COR-L47 (cell line): Measurements from ENCODE around the gene CXADR.
"Not testable (repeated sequence)": the region's sequence is repeated elsewhere in the genome, so short reads cannot be mapped to it uniquely, and the experiment has no call there.

ENCODE experiments used
- DNase-seq: peaks from one replicate; lab custom pipeline; 2025; lab: John Stamatoyannopoulos, UW

Gene CXADR

DNA sequence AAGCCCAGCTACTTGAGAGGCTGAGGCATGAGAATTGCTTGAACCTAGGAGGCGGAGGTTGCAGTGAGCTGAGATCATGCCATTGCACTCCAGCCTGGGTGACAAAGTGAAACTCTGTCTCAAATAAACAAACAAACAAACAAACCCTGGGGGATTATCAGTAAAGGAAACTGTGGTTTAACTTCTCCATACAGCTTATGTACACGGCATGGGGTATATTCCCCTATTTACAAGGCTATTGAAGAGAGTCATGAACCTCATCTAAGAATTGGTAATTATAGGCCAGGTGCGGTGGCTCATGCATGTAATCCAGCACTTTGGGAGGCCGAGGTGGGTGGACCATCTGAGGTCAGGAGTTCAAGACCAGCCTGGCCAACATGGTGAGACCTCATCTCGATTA is 9.9 kb upstream of the CXADR start:
- not testable (repeated sequence) for DNase-seq

DNA sequence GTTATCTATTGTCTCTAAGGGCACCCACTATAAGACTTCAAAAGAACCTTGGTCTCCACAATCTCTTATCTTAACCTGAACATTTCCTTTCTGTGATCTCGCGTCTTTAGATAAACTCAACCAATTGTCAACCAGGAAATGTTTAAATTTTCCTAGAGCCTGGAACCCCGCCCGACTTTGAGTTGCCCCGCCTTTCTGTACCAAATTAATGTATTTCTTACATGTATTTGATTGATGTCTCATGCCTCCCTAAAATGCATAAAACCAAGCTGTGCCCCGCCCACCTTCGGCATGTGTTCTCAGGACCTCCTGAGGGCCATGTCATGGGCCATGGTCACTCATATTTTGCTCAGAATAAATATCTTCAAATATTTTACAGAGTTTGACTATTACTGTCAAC is 5.9 kb upstream of the CXADR start:
- DNase-seq: no peak

DNA sequence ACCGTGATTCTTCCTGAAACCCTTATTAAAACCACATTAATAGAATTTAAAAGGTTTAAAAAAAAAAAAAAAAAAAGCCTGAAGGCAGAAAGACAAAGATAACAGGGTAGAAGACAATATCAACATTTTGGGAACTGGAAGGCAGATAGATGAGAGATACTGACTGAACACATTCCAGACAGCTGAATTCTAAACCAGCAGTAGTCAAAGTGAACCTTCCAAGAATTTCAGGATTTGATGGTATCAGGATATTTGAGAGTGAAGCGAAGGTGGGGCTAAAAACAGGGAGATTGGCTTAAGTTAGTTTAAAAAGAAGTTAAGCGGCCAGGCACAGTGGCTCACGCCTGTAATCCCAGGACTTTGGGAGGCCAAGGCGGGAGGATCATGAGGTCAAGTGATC is 5.3 kb upstream of the CXADR start:
- no peak for DNase-seq

- DNase-seq: peak; percentile 37
Measured at GRCh38 chr21:17513214-17514123, 626 bp downstream of the CXADR start.

DNA sequence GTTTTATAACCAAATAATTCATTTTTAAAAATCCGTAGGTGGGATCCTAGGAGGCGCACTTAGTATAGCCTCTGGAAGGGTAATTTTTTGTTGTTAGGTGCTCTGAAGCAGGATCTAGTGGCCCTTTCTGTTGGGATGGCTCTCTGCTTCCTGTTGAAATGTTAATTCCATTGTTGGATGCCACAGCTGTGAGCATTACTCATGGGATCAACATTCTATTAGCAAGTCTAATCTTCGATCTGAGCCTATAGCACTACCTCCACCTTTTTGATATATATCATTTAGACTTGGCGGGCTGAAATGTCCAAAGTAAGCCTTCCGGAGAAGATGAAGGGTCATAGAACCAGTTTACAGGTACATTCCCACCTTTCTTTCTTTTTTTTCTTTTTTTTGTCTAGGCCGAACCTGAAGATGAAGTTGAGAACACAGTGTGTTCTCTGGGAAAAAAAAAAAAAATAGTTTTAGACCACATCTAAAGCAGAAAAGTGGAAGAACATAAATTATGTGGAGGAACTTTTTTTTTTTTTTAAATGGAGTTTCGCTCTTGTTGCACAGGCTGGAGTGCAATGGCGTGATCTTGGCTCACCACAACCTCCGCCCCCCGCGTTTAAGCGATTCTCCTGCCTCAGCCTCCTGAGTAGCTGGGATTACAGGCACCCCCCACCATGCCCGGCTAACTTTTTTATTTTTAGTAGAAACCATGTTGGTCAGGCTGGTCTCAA is 1.4 kb downstream of the CXADR start:
- DNase-seq: no peak

DNA sequence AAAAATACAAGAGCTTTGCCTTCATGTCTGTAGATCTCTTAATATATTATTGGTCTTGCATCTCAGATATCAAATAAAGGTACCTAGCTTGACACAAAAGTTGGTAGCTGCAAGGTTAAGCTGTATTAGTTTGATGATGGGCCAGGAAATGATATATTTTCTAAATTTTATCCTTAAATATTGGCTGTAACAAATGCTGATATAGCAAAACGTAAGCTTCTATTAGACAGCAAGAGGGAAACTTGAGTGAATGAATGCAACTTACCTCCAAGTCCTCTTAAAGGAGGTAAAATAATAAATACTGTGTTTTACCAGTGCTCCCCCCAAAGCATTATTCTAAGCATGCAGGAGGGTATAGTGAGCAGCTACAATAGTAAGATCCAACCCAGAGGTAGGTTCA is 4.2 kb downstream of the CXADR start:
- not testable (repeated sequence) for DNase-seq

GRCh38 chr21:17519208-17519738 is 6.4 kb downstream of the CXADR start:
- no peak for DNase-seq

- no peak for DNase-seq
Measured at GRCh38 chr21:17519965-17520609, 7.2 kb downstream of the CXADR start.

DNA sequence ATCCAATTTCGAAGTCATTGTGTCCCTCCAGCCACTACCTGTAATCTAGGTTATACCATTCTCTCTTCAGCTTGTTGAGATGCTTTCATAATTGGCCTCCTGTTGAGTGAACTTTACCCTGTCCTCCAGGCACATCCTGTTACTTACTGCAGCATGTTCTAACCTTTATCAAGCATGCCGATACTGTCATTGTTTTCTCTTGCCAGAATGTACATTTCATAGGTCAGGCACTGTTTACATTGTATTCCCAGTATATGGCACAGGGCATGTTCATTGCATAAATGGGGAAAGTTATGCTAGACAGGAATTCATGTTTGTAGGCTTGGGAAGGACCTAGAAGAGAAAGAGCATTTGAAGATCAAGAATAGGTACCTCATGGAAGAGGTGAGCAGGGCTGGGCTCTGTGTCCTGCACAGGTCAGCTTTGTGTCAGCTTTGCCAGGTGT is 10.2 kb downstream of the CXADR start:
- DNase-seq: no peak

DNA sequence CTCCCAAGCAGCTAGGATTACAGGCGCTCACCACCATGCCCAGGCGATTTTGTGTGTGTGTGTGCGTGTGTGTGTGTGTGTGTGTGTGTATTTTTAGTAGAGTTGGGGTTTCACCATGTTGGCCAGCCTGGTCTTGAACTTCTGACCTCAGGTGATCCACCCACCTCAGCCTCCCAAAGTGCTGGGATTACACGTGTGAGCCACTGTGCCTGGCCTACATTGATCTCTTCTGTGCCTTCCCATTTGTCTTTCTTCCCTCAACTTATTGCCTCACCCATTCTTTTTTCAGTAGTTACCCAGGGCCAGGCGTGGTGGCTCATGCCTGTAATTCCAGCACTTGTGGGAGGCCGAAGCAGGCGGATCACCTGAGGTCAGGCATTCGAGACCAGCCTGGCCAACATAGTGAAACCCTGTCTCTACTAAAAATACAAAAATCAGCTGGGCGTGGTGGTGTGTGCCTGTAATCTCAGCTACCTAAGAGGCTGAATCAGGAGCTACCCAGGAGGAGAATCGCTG is 11.2 kb downstream of the CXADR start:
- DNase-seq: not testable (repeated sequence)

- no peak for DNase-seq
Measured at GRCh38 chr21:17524635-17525034, 11.8 kb downstream of the CXADR start.

DNA sequence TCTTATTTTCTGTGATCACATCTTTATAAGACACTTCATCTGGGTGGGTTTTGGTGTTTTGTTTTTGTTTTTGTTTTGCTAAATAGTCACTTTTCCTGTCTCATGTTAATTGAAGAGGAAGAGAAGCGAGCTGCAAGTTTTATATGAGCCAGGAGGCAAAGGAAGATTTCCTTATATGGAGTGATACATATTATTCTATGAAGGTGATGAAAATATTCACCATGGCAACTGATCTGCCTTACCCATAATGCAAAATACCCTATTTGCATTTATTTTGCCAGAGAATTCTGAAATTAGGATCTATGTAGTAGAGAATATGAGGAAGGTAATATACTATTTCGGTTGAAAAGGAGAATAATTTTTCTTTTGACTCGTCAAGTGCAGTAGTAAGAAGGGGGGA is 13.9 kb downstream of the CXADR start:
- no peak for DNase-seq

DNA sequence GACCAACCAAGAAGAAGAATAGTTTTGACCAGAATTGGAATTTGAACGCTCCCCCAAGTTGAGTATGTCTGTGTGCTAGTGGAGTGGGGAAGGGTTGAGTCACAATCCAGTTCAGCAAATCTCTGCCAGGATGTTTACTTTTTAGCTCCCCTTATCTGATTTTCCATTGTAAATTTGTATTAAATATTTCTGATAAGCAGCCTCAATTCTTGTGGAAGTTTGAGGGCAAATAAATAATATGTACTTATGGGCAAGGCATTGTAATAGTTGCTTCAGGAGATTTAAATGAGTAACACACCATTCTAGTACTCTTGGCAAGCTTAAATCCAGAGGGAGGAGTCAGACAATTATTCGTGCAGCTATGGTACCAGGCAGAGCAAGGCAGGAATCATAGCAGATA is 14.4 kb downstream of the CXADR start:
- DNase-seq: no peak

GRCh38 chr21:17527711-17528110 is 14.9 kb downstream of the CXADR start:
- DNase-seq: no peak

- DNase-seq: no peak
Measured at GRCh38 chr21:17529648-17530047, 16.8 kb downstream of the CXADR start.

GRCh38 chr21:17532292-17532691 is 19.4 kb downstream of the CXADR start:
- DNase-seq: no peak

DNA sequence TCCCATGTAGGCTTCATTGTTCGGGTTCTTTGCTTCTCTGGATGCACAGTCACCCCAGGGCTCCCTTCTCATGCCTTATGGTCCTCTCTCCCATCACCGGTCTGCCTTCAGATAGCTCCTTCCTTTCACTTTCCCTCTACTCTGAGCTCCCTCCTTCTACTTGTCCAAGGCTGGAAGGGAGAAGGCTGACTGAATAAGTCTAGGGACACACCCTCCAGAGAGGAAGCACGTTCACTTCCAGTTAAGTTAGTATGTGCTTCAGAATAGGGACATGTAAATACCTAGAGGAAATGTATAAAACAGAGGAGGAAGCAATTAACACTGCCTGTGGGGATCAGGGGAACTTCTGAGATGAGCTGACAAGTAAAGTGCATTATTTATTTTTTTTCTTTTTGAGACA is 23.5 kb downstream of the CXADR start:
- no peak for DNase-seq

DNA sequence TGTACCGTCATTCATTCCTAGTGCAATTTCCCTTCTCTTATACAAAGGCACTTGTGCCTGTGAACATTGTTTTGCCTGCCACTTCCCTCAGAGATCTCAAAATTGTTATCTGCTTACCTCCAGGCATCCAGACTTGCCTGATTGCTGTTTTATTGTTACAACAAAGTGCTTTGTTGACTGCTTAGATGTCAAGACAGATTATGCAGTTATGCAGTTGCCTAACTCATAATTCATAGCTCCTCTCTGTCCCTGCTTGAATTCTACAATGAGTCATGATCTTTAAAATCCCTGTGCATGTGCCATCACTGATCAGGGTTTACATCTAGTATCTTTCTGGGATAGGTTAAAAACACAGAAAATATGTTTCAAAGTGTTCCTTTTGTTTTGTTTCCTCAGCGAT is 24.5 kb downstream of the CXADR start:
- DNase-seq: no peak

DNA sequence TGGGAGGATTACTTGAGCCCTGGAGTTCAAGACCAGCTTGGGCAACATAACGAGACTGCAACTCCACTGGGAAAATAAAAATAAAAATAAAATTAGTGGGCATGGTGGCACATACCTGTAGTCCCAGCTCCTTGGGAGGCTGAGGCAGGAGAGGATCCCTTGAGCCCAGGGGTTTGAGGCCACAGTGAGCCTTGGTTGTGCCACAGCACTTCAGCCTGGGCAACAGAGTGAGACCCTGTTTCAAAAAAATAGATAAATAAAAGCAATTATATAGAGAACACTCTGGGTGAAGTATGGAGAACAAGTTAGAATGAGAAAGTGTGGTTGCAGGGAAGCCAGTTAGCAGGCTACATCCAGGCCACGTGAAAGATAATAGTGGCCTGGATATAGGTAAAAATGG is 25.7 kb downstream of the CXADR start:
- DNase-seq: no peak

DNA sequence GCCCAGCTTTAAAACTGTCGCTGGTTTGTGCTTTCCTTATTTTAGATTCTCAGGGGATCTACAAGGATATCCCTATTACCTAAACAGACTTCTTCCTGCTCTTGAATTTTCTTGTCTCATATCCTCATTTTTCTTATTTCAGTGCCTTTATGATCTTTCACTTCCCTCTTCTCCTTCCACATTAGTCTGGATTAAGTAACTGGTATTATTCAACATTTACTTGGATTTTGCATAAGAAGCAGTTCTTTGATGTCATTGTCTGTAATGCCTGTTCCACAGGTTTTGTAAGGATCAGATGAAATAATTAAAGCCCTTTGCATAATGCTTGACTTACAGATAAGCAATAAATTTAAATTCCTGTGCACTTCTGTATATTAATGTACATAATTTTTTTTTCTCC is 26.5 kb downstream of the CXADR start:
- no peak for DNase-seq

DNA sequence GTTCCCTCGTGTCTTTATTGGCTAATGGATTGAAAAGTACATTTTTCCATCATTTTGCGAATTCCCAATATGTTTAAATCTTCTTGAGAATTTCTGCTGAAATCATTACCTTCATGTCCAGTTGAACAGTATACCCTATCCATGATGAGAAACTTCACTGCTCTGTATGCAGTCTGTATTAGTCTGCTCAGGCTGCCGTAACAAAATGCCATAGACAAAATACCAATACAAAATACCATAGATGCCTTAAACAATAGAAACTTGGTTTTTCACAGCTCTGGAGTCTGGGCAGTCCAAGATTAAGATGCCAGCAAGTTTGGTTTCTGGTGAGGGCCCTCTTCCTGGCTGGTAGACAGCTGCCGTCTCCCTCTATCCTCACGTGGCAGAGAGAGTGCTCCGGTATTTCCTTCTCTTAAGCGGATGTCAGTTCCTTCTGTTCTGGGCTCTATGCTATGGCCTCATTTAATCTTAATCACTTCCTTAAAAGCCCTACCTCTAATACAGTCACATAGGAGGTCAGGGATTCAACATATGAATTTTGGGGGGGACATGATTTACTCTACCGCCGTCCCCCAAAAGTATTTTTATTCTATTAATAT is 27.0 kb downstream of the CXADR start:
- no peak for DNase-seq

GRCh38 chr21:17540530-17540929 is 27.7 kb downstream of the CXADR start:
- no peak for DNase-seq
